KMS-11 (cell line): ENCODE data around the gene COX18.

Experiments
- H2AFZ ChIP-seq: fragments of 200-600 bp; sonication (generic); 2 replicates; pipeline ENCODE4 v1.6.1; 2016; ENCODE audit warnings: antibody characterized with exemption, mixed run types, low read depth
- H3K27ac ChIP-seq: fragments of 200-600 bp; sonication (generic); 2 replicates; pipeline ENCODE4 v1.6.1; 2016; ENCODE audit warnings: mild to moderate bottlenecking, mixed run types
- H3K27me3 ChIP-seq: fragments of 200-600 bp; sonication (generic); 2 replicates; pipeline ENCODE4 v1.6.1; 2017; ENCODE audit warnings: mild to moderate bottlenecking, low read depth, mixed run types, moderate library complexity; ENCODE audit not compliant: insufficient read depth
- H3K36me3 ChIP-seq: fragments of 200-600 bp; sonication (generic); 2 replicates; pipeline ENCODE4 v1.6.1; 2017; ENCODE audit warnings: mild to moderate bottlenecking, mixed run types; ENCODE audit not compliant: insufficient read depth
- H3K4me1 ChIP-seq: fragments of 200-600 bp; sonication (generic); 2 replicates; pipeline ENCODE4 v1.6.1; 2016; ENCODE audit warnings: mild to moderate bottlenecking, low read depth, mixed run types; ENCODE audit not compliant: poor library complexity, severe bottlenecking
- H3K4me2 ChIP-seq: fragments of 200-600 bp; sonication (generic); 2 replicates; pipeline ENCODE4 v1.7.0; 2016; ENCODE audit warnings: mild to moderate bottlenecking, mixed run types
- H3K4me3 ChIP-seq: fragments of 200-600 bp; sonication (generic); IDR thresholded peaks from 2 replicates; pipeline ENCODE4 v1.6.1; 2017; ENCODE audit warnings: low read depth, low read length, mixed read lengths; ENCODE audit not compliant: insufficient read depth
- H3K79me2 ChIP-seq: fragments of 200-600 bp; sonication (generic); 2 replicates; pipeline ENCODE4 v1.6.1; 2016; ENCODE audit warnings: low read depth, mixed run types; ENCODE audit not compliant: insufficient read depth
- H3K9ac ChIP-seq: fragments of 200-600 bp; sonication (generic); 2 replicates; pipeline ENCODE4 v1.6.1; 2016; ENCODE audit warnings: mild to moderate bottlenecking, mixed run types
- H4K20me1 ChIP-seq: fragments of 200-600 bp; sonication (generic); 2 replicates; pipeline ENCODE4 v1.6.1; 2016; ENCODE audit warnings: mild to moderate bottlenecking, mixed run types; ENCODE audit not compliant: insufficient read depth
- CTCF ChIP-seq: fragments of 200-600 bp; sonication (generic); conservative IDR thresholded peaks from 2 replicates; pipeline ENCODE4 v1.6.1; 2017; ENCODE audit warnings: low read depth, mild to moderate bottlenecking, antibody characterized with exemption, low read length, moderate library complexity, mixed read lengths

COX18 gene

GRCh38 chr4:73053974-73054480 lies 15.5 kb downstream of the COX18 start:
- Histone ChIP-seq H3K4me2 (no peak overlapping the region), H4K20me1 (no peaks in the 10 kb centered on the region), H3K4me3 (no peak overlapping the region), H3K9ac (no peak overlapping the region), H3K4me1 (peaks cover 28% of the 10 kb centered on the region), H2AFZ (no peak overlapping the region), H3K27ac (no peak overlapping the region), H3K79me2 (no peaks in the 10 kb centered on the region), H3K27me3 (no peaks in the 10 kb centered on the region), H3K36me3 (no peaks in the 10 kb centered on the region)
- no peak for TF ChIP-seq CTCF

GRCh38 chr4:73053076-73053475 lies 16.4 kb downstream of the COX18 start:
- no peak overlapping the region for H3K9ac ChIP-seq
- H3K4me1 ChIP-seq, result peaks cover 28% of the 10 kb centered on the region
- no peak overlapping the region for H3K4me2 ChIP-seq
- TF ChIP-seq CTCF, result no peak
- H3K79me2 ChIP-seq, result no peaks in the 10 kb centered on the region
- no peak overlapping the region for H3K4me3 ChIP-seq
- H3K27ac ChIP-seq, result no peak overlapping the region
- no peaks in the 10 kb centered on the region for H3K36me3 ChIP-seq
- no peaks in the 10 kb centered on the region for H4K20me1 ChIP-seq
- no peaks in the 10 kb centered on the region for H3K27me3 ChIP-seq
- no peak overlapping the region for H2AFZ ChIP-seq

GRCh38 chr4:73051625-73052024 lies 17.9 kb downstream of the COX18 start:
- H3K79me2 ChIP-seq, result no peaks in the 10 kb centered on the region
- no peaks in the 10 kb centered on the region for H3K27me3 ChIP-seq
- no peak overlapping the region for H3K9ac ChIP-seq
- H3K4me2 ChIP-seq, result no peak overlapping the region
- H3K4me1 ChIP-seq, result peaks cover 23% of the 10 kb centered on the region
- no peaks in the 10 kb centered on the region for H4K20me1 ChIP-seq
- no peak overlapping the region for H3K4me3 ChIP-seq
- no peak for TF ChIP-seq CTCF
- no peak overlapping the region for H3K27ac ChIP-seq
- no peaks in the 10 kb centered on the region for H3K36me3 ChIP-seq
- no peak overlapping the region for H2AFZ ChIP-seq

GRCh38 chr4:73045879-73046278 lies 23.6 kb downstream of the COX18 start:
- TF ChIP-seq CTCF, result no peak
- H3K4me3 ChIP-seq, result no peak overlapping the region
- H4K20me1 ChIP-seq, result no peaks in the 10 kb centered on the region
- no peak overlapping the region for H2AFZ ChIP-seq
- H3K9ac ChIP-seq, result no peak overlapping the region
- no peaks in the 10 kb centered on the region for H3K36me3 ChIP-seq
- no peak overlapping the region for H3K4me2 ChIP-seq
- no peaks in the 10 kb centered on the region for H3K4me1 ChIP-seq
- no peaks in the 10 kb centered on the region for H3K27me3 ChIP-seq
- H3K79me2 ChIP-seq, result no peaks in the 10 kb centered on the region
- H3K27ac ChIP-seq, result no peak overlapping the region
